HL-60 (cell line): ENCODE data around the gene GALNT6.

Experiments
- DNase-seq, 2 experiments: peaks; one replicate each; pipeline ENCODE4 v3.0.0-alpha.2; 2010 to 2020; ENCODE audit warnings: low read depth in 1 of 2, low spot score in 1 of 2
- H3K27ac ChIP-seq: fragments of 250-450 bp; sonication (Bioruptor Pico); replicated peaks from 2 replicates; pipeline ENCODE4 v1.5.1; 2020; ENCODE audit warnings: mild to moderate bottlenecking, moderate library complexity
- H3K27me3 ChIP-seq: fragments of 250-450 bp; sonication (Bioruptor Pico); 2 replicates; pipeline ENCODE4 v1.5.1; 2021; ENCODE audit warnings: mild to moderate bottlenecking, moderate library complexity; ENCODE audit not compliant: insufficient read depth, poor library complexity, severe bottlenecking
- H3K4me3 ChIP-seq: replicated peaks from 2 replicates; pipeline ENCODE4 v1.5.1; 2011; ENCODE audit warnings: mild to moderate bottlenecking, control low read depth, low read length; ENCODE audit not compliant: insufficient read depth
- CTCF ChIP-seq: IDR thresholded peaks from one replicate; pipeline ENCODE4 v1.5.1; 2011; ENCODE audit warnings: low read length, control low read depth, inconsistent platforms; ENCODE audit not compliant: insufficient read depth
- GABPA ChIP-seq: IDR thresholded peaks from 2 replicates; pipeline ENCODE4 v1.6.1; 2012; ENCODE audit warnings: low read depth
- POLR2AphosphoS5 ChIP-seq: IDR thresholded peaks from 2 replicates; pipeline ENCODE4 v1.6.1; 2012; ENCODE audit warnings: low read depth
- SPI1 ChIP-seq: IDR thresholded peaks from 2 replicates; pipeline ENCODE4 v1.6.1; 2012; ENCODE audit warnings: low read depth, mild to moderate bottlenecking, borderline replicate concordance
- TF ChIP-seq, protein P1 (sequence below): IDR thresholded peaks from 2 replicates; pipeline ENCODE4 v1.6.1; 2012; ENCODE audit warnings: low read depth; ENCODE audit not compliant: insufficient replicate concordance

GALNT6 gene

DNA sequence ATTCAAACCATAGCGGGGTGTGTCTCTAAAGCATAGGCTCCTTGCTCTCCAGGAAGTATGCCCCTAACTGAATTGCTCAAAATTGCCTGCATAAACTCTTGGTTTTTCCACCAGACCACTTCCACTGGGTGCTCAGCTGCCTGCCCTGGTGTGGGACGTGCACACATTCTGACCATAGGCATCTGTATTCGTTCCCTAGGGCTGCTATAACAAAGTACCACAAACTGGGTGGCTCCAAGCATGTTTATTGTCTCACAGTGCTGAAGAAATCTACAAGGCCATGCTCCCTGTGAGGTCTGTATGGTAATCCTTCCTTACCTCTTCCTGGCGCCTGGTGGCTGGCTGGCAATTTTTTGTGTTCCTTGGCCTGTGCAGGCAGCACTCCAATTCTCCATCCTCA, 16.4 kb upstream of the GALNT6 start:
- Histone ChIP-seq H3K27me3 (no peaks in the 10 kb centered on the region), H3K4me3 (no peak overlapping the region), H3K27ac (no peak overlapping the region)
- TF ChIP-seq GABPA = no peak
- TF ChIP-seq, protein P1, sequence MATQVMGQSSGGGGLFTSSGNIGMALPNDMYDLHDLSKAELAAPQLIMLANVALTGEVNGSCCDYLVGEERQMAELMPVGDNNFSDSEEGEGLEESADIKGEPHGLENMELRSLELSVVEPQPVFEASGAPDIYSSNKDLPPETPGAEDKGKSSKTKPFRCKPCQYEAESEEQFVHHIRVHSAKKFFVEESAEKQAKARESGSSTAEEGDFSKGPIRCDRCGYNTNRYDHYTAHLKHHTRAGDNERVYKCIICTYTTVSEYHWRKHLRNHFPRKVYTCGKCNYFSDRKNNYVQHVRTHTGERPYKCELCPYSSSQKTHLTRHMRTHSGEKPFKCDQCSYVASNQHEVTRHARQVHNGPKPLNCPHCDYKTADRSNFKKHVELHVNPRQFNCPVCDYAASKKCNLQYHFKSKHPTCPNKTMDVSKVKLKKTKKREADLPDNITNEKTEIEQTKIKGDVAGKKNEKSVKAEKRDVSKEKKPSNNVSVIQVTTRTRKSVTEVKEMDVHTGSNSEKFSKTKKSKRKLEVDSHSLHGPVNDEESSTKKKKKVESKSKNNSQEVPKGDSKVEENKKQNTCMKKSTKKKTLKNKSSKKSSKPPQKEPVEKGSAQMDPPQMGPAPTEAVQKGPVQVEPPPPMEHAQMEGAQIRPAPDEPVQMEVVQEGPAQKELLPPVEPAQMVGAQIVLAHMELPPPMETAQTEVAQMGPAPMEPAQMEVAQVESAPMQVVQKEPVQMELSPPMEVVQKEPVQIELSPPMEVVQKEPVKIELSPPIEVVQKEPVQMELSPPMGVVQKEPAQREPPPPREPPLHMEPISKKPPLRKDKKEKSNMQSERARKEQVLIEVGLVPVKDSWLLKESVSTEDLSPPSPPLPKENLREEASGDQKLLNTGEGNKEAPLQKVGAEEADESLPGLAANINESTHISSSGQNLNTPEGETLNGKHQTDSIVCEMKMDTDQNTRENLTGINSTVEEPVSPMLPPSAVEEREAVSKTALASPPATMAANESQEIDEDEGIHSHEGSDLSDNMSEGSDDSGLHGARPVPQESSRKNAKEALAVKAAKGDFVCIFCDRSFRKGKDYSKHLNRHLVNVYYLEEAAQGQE = no peak
- TF ChIP-seq SPI1 = no peak
- TF ChIP-seq POLR2AphosphoS5 = no peak
- TF ChIP-seq CTCF = no peak
- DNase-seq = no peak

DNA sequence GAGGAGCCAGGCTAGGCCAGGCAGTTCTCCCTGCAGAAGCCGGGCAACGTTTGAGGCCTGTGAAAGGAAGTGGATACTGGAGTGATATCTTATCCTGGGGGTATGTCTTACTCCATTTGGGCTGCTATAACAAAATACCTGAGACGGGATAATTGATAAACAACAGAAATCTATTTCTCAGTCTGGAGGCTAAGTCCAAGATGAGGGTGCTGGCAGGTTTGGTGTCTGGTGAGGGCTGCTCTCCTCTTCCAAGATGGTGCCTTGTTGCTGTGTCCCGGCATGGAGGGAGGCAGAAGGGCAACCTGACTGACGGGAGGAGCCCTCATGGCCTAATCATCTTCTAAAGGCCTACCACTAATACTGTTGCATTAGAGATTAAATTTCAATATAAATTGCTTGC, 15.7 kb upstream of the GALNT6 start:
- Histone ChIP-seq H3K4me3 (no peak overlapping the region), H3K27ac (no peak overlapping the region), H3K27me3 (no peaks in the 10 kb centered on the region)
- no peak for DNase-seq
- TF ChIP-seq SPI1 (no peak; the same call in 1 of the 2 replicates), POLR2AphosphoS5 (no peak), CTCF (no peak), GABPA (no peak)
- TF ChIP-seq, protein P1 = no peak

DNA sequence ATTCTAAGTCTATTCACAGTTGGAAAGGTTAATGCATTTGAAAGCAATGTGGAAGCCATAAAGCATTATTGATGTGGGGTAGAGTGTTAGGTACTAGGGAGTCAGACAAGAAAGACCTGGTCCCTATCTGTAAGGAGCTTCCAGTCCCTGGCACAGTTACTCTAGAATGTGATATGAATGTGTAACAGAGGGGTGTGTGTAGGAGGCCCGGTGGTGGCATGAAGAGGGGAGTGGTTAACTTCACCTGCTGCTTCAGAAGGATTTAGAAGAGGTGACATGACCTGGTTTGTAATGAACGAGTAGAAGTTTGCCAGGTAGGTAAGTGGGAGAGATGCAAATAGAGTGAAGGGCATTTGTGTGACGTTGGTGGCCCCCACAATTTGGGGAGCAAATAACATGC, 15.1 kb upstream of the GALNT6 start:
- DNase-seq = no peak
- no peak overlapping the region for H3K27ac ChIP-seq

More for the DNA sequence above, 15.1 kb upstream of the GALNT6 start:
- Histone ChIP-seq H3K27me3 (no peaks in the 10 kb centered on the region), H3K4me3 (no peak overlapping the region)
- no peak for TF ChIP-seq SPI1
- TF ChIP-seq POLR2AphosphoS5 = no peak
- no peak for TF ChIP-seq GABPA
- TF ChIP-seq CTCF = no peak
